GM18505 (cell line): Measurements from ENCODE around the gene SLC37A2.

Experiments used
- ATAC-seq: cut with Tn5 transposase; IDR thresholded peaks from one replicate; pipeline ENCODE4 v1.9.1; 2021; ENCODE audit not compliant: unreplicated experiment
- POLR2A ChIP-seq: IDR thresholded peaks from 4 replicates; pipeline ENCODE4 v1.6.1; 2011; ENCODE audit warnings: borderline replicate concordance; ENCODE audit not compliant: insufficient read depth, insufficient read length; ENCODE audit errors: extremely low read depth

The SLC37A2 gene

GRCh38 chr11:125073616-125074483 lies 10.7 kb downstream of the SLC37A2 start:
- no peak for TF ChIP-seq POLR2A
- no peak for ATAC-seq

GRCh38 chr11:125074511-125075241 lies 11.6 kb downstream of the SLC37A2 start:
- ATAC-seq = no peak
- no peak for TF ChIP-seq POLR2A

- TF ChIP-seq POLR2A = no peak
- no peak for ATAC-seq
Observed at GRCh38 chr11:125075242-125075625, 12.1 kb downstream of the SLC37A2 start.

- ATAC-seq = no peak
- no peak for TF ChIP-seq POLR2A
Observed at GRCh38 chr11:125075900-125076317, 12.8 kb downstream of the SLC37A2 start.

GRCh38 chr11:125076378-125076945 lies 13.4 kb downstream of the SLC37A2 start:
- no peak for ATAC-seq

GRCh38 chr11:125078016-125078415 lies 14.9 kb downstream of the SLC37A2 start:
- no peak for TF ChIP-seq POLR2A
- ATAC-seq = no peak

More at GRCh38 chr11:125076378-125076945, 13.4 kb downstream of the SLC37A2 start:
- TF ChIP-seq POLR2A = no peak

GRCh38 chr11:125078516-125079140 lies 15.5 kb downstream of the SLC37A2 start:
- ATAC-seq = no peak
- TF ChIP-seq POLR2A = no peak

- ATAC-seq = no peak
- TF ChIP-seq POLR2A = no peak
Observed at GRCh38 chr11:125079151-125079877, 16.2 kb downstream of the SLC37A2 start.

- TF ChIP-seq POLR2A = no peak
- no peak for ATAC-seq
Observed at GRCh38 chr11:125079878-125080530, 16.9 kb downstream of the SLC37A2 start.

- no peak for TF ChIP-seq POLR2A
- ATAC-seq = no peak
Observed at GRCh38 chr11:125080531-125080911, 17.4 kb downstream of the SLC37A2 start.

GRCh38 chr11:125081098-125081798 lies 18.1 kb downstream of the SLC37A2 start:
- no peak for ATAC-seq
- no peak for TF ChIP-seq POLR2A

GRCh38 chr11:125082040-125082439 lies 18.9 kb downstream of the SLC37A2 start:
- TF ChIP-seq POLR2A = no peak
- ATAC-seq = no peak
